HepG2 (cell line): ENCODE measurements around the gene OR2L13. TPM values are rescaled to one million over a fixed set of nuclear protein-coding genes. Genes with fewer than 3 reads are reported as not detected.

ENCODE experiments used
- ATAC-seq: fragments of 200-7000 bp; cut with Tn5 transposase; 3 replicates; pipeline ENCODE4 v1.9.1; 2020; ENCODE audit warnings: mild to moderate bottlenecking, moderate library complexity
- BruUV-seq: library from RNA; stranded (reverse); fragments of 400-500 nt; replicated peaks from 2 replicates; lab custom pipeline; 2021; lab: Mats Ljungman, UMichigan
- CTCF ChIA-PET: fragments of 300-600 bp; formaldehyde crosslinking; extraction: SDS; loops from one replicate; lab custom pipeline; 2021; ENCODE audit warnings: low total read pairs, inconsistent platforms, low intra/inter-chr PET ratio; lab: Yijun Ruan, JAX
- POLR2A ChIA-PET: fragments of 350-600 bp; sonication (Branson Sonifier 250); formaldehyde crosslinking; loops from one replicate; lab custom pipeline; 2020; ENCODE audit warnings: antibody characterized with exemption, inconsistent platforms; lab: Yijun Ruan, JAX
- DNase-seq: peaks from one replicate; pipeline ENCODE4 v3.0.0-alpha.2; 2015; ENCODE audit warnings: low spot score
- FAIRE-seq: peaks from 3 replicates; lab custom pipeline; 2011; peaks lifted over from hg19 to GRCh38; lab: Jason Lieb, UNC
- H2AFZ ChIP-seq: one replicate; pipeline ENCODE4 v1.6.1; 2011; ENCODE audit warnings: low read length, inconsistent platforms
- H3K27ac ChIP-seq: fragments of 300-600 bp; 3 replicates; pipeline ENCODE4 v1.8.0; 2011; ENCODE audit warnings: mixed run types, mild to moderate bottlenecking, mixed read lengths, low read length, inconsistent platforms; ENCODE audit not compliant: insufficient read depth; ENCODE audit errors: extremely low read length
- H3K27me3 ChIP-seq, 2 experiments: fragments of 200-600 bp in 1 of 2; 2 replicates in 1 of 2; 3 replicates in 1 of 2; pipeline versions ENCODE4 v1.6.0 to v1.8.0; 2011; ENCODE audit warnings: low read length in 2 of 2, mild to moderate bottlenecking in 2 of 2, moderate library complexity in 2 of 2, inconsistent platforms in 1 of 2; ENCODE audit not compliant: insufficient read depth in 2 of 2, control insufficient read depth in 1 of 2
- H3K36me3 ChIP-seq, 2 experiments: fragments of 200-600 bp in 1 of 2; replicated peaks in 1 of 2; 2 replicates in 1 of 2; 3 replicates in 1 of 2; pipeline versions ENCODE4 v1.5.1 to v1.8.0; 2011; ENCODE audit warnings: low read length in 2 of 2, inconsistent platforms in 1 of 2; ENCODE audit not compliant: insufficient read depth in 2 of 2, control insufficient read depth in 1 of 2
- H3K4me1 ChIP-seq: 2 replicates; pipeline ENCODE4 v1.5.1; 2012; ENCODE audit warnings: low read length, inconsistent platforms; ENCODE audit not compliant: insufficient read depth
- H3K4me2 ChIP-seq: 2 replicates; pipeline ENCODE4 v1.6.0; 2011; ENCODE audit warnings: low read depth, low read length, inconsistent platforms
- H3K4me3 ChIP-seq, 3 experiments: fragments of 200-600 bp in 1 of 3; sonication (generic), shearing (Covaris generic) in 1 of 3; replicated peaks in 1 of 3; 2 replicates each; pipeline ENCODE4 v1.5.1; 2011 to 2016; ENCODE audit warnings: low read length in 3 of 3, inconsistent platforms in 2 of 3, low read depth in 2 of 3, mild to moderate bottlenecking in 2 of 3, control low read depth in 1 of 3, mixed read lengths in 1 of 3; ENCODE audit not compliant: insufficient read depth in 1 of 3
- H3K79me2 ChIP-seq: one replicate; pipeline ENCODE4 v1.6.1; 2011; ENCODE audit warnings: low read length, inconsistent platforms; ENCODE audit not compliant: insufficient read depth
- H3K9ac ChIP-seq: 2 replicates; pipeline ENCODE4 v1.6.0; 2011; ENCODE audit warnings: mild to moderate bottlenecking, low read depth, low read length, inconsistent platforms; ENCODE audit not compliant: insufficient read depth
- H3K9me3 ChIP-seq: 2 replicates; pipeline ENCODE4 v1.5.1; 2012; ENCODE audit warnings: mild to moderate bottlenecking, low read length
- H4K20me1 ChIP-seq: 2 replicates; pipeline ENCODE4 v1.6.0; 2011; ENCODE audit warnings: inconsistent platforms, mild to moderate bottlenecking, low read length, moderate library complexity; ENCODE audit not compliant: insufficient read depth
- ATAD3A ChIP-seq: sonication (generic); formaldehyde crosslinking; IDR thresholded peaks from 2 replicates; pipeline ENCODE4 v1.4.0; 2020; ENCODE audit warnings: missing genetic modification reagents
- ATF2 ChIP-seq: sonication (generic); formaldehyde crosslinking; IDR thresholded peaks from 2 replicates; pipeline ENCODE4 v1.4.0; 2020; ENCODE audit warnings: missing genetic modification reagents
- BCL3 ChIP-seq: sonication (generic); formaldehyde crosslinking; IDR thresholded peaks from 2 replicates; pipeline ENCODE4 v1.5.1; 2020; ENCODE audit warnings: mild to moderate bottlenecking, missing genetic modification reagents, moderate library complexity
- FOXJ3 ChIP-seq: sonication (generic); formaldehyde crosslinking; IDR thresholded peaks from 2 replicates; pipeline ENCODE4 v1.4.0; 2020; ENCODE audit warnings: missing genetic modification reagents, mild to moderate bottlenecking, borderline replicate concordance
- JDP2 ChIP-seq: sonication (generic); formaldehyde crosslinking; IDR thresholded peaks from 2 replicates; pipeline ENCODE4 v1.8.1; 2022; ENCODE audit warnings: missing genetic modification reagents, borderline replicate concordance
- MAFK ChIP-seq, 2 experiments: IDR thresholded peaks in 1 of 2; conservative IDR thresholded peaks in 1 of 2; 2 replicates each; pipeline ENCODE4 v1.6.1; 2011; ENCODE audit warnings: improper control_type of control experiment in 2 of 2, low read length in 2 of 2
- MTA3 ChIP-seq: sonication (generic); formaldehyde crosslinking; IDR thresholded peaks from 2 replicates; pipeline ENCODE4 v1.4.0; 2020; ENCODE audit warnings: missing genetic modification reagents
- MXI1 ChIP-seq: IDR thresholded peaks from 3 replicates; pipeline ENCODE4 v1.6.1; 2012; ENCODE audit warnings: low read depth, low read length, inconsistent platforms, borderline replicate concordance
- TFAP4 ChIP-seq: sonication (generic); IDR thresholded peaks from 2 replicates; pipeline ENCODE4 v1.6.1; 2016; ENCODE audit warnings: low read depth, borderline replicate concordance
- ZBTB3 ChIP-seq: sonication (generic); formaldehyde crosslinking; IDR thresholded peaks from 2 replicates; pipeline ENCODE4 v1.4.0; 2020; ENCODE audit warnings: low read depth, mild to moderate bottlenecking, moderate library complexity, missing genetic modification reagents, borderline replicate concordance
- ZBTB33 ChIP-seq: sonication (generic); formaldehyde crosslinking; IDR thresholded peaks from 2 replicates; pipeline ENCODE4 v1.4.0; 2020; ENCODE audit warnings: missing genetic modification reagents
- ZBTB39 ChIP-seq: sonication (generic); formaldehyde crosslinking; IDR thresholded peaks from 2 replicates; pipeline ENCODE4 v1.5.0; 2020; ENCODE audit warnings: missing genetic modification reagents
- ZNF576 ChIP-seq: sonication (generic); formaldehyde crosslinking; IDR thresholded peaks from 2 replicates; pipeline ENCODE4 v1.4.0; 2020; ENCODE audit warnings: mild to moderate bottlenecking, missing genetic modification reagents
- WGBS: methylation state at CpG from one replicate; pipeline ENCODE4 v1.1.6; 2017; ENCODE audit warnings: low lambda C conversion rate; 5-methylcytosine and 5-hydroxymethylcytosine counted together
- in situ Hi-C: cut with HindIII; loops from 2 replicates; pipeline ENCODE4 v1.10.0; 2017; ENCODE audit warnings: low pct_unique_long_range_greater_than_20kb; ENCODE audit not compliant: extremely low pct_ligation_motif_present
- intact Hi-C: fragments of 100-400 bp; cut with micrococcal nuclease; formaldehyde crosslinking; loops from one replicate; pipeline ENCODE4 v1.10.0; 2022; ENCODE audit not compliant: unreplicated experiment
- polyA plus RNA-seq, 8 experiments: library from polyadenylated mRNA; depleted of rRNA in 3 of 8; stranded (reverse) in 7 of 8; unstranded in 1 of 8; fragments of >200 nt; fragmentation: Illumina TruSeq in 4 of 8; extraction: Trizol in 4 of 8; gene quantifications; 2 replicates each; pipeline versions ENCODE4 v1.2.1 to v1.2.3, GENCODE V29; 2011 to 2016; ENCODE audit warnings: low read depth in 4 of 8, missing spikeins in 1 of 8, mixed read lengths in 1 of 8; ENCODE audit not compliant: insufficient read depth in 1 of 8
- total RNA-seq, 5 experiments: library from RNA; depleted of rRNA; stranded (reverse); fragments of >200 nt; fragmentation: Illumina TruSeq; extraction: Trizol; gene quantifications; 2 replicates each; pipeline ENCODE4 v1.2.3, GENCODE V29; 2016; ENCODE audit warnings: low read depth in 1 of 5

Gene OR2L13
- total and polyA plus RNA-seq, 2 of the 13 experiments (the other 11 are each of a cell fraction or from before 2014, with no cell fraction given): not detected

GRCh38 chr1:248065071-248065470 lies 29.9 kb upstream of the OR2L13 start:
- no TSS peak for BruUV-seq
- Histone ChIP-seq H4K20me1 (no peaks in the 10 kb centered on the region), H3K27me3 (no peaks in the 10 kb centered on the region), H2AFZ (no peak overlapping the region), H3K9me3 (peaks cover 58% of the 10 kb centered on the region), H3K36me3 (no peaks in the 10 kb centered on the region), H3K79me2 (no peaks in the 10 kb centered on the region), H3K27ac (no peak overlapping the region), H3K4me3 (no peak overlapping the region), H3K9ac (no peak overlapping the region), H3K4me2 (no peak overlapping the region), H3K4me1 (no peaks in the 10 kb centered on the region)
- POLR2A ChIA-PET: no interaction called here
- CTCF ChIA-PET: no interaction called here
- TF ChIP-seq MTA3 (CRISPR knock-in tag) (no peak), MXI1 (no peak), ZNF576 (no peak), ZBTB33 (no peak), BCL3 (CRISPR knock-in tag) (no peak), FOXJ3 (CRISPR knock-in tag) (no peak), ATAD3A (CRISPR knock-in tag) (no peak), MAFK (conservative IDR thresholded peaks at IDR 0.05 in 1 of 2, IDR thresholded peaks at IDR 0.05 in 1 of 2; ENCODE audit: low read length in 2 of 2) (no peak), JDP2 (CRISPR knock-in tag) (no peak), TFAP4 (no peak), ZBTB3 (no peak), ZBTB39 (no peak), ATF2 (CRISPR knock-in tag) (no peak)
- intact Hi-C loops (no loop called here), in situ Hi-C loops (no loop called here)
- WGBS: 20% methylated on average over 2 of the region's 2 CpGs
- no peak for ATAC-seq
- DNase-seq: no peak
- FAIRE-seq: no peak
